K562 (cell line): ENCODE measurements around the gene KAZN. TPM values are rescaled to one million over a fixed set of nuclear protein-coding genes. Genes with fewer than 3 reads are reported as not detected.

Source experiments
- ATAC-seq: fragments of 200-7000 bp; cut with Tn5 transposase; 3 replicates; pipeline ENCODE4 v1.9.1; 2020; ENCODE audit warnings: moderate library complexity
- BruUV-seq: library from RNA; stranded (reverse); fragments of 400-500 nt; replicated peaks from 2 replicates; lab custom pipeline; 2021; lab: Mats Ljungman, UMichigan
- CTCF ChIA-PET: fragments of 300-600 bp; formaldehyde crosslinking; extraction: SDS; loops from one replicate; lab custom pipeline; 2021; ENCODE audit warnings: low intra/inter-chr PET ratio; lab: Yijun Ruan, JAX
- POLR2A ChIA-PET: fragments of 300-600, 350-650 bp; sonication (Branson Sonifier 250); formaldehyde crosslinking; extraction: SDS; loops from one replicate; lab custom pipeline; 2021; ENCODE audit warnings: antibody characterized with exemption, inconsistent platforms; lab: Yijun Ruan, JAX
- DNase-seq, 4 experiments: peaks; one replicate each; pipeline versions ENCODE4 v3.0.0 to v3.0.0-alpha.2; 2011 to 2018; ENCODE audit warnings: low spot score in 3 of 4, mixed read lengths in 3 of 4; ENCODE audit errors: extremely low read depth in 1 of 4
- FAIRE-seq: peaks from 2 replicates; lab custom pipeline; 2011; peaks lifted over from hg19 to GRCh38; lab: Jason Lieb, UNC
- H2AFZ ChIP-seq: 2 replicates; pipeline ENCODE4 v1.6.0; 2011; ENCODE audit warnings: low read depth, low read length, control low read depth, inconsistent platforms
- H3K27ac ChIP-seq: fragments of 200-600 bp; 3 replicates; pipeline ENCODE4 v1.8.0; 2011; ENCODE audit warnings: low read depth, mild to moderate bottlenecking, control low read depth, inconsistent platforms, low read length, moderate library complexity, mixed read lengths; ENCODE audit errors: extremely low read depth
- H3K27me3 ChIP-seq, 2 experiments: fragments of 300-600 bp in 1 of 2; 2 replicates in 1 of 2; 3 replicates in 1 of 2; pipeline versions ENCODE4 v1.6.0 to v1.8.0; 2011; ENCODE audit warnings: inconsistent platforms in 2 of 2, low read length in 2 of 2, mild to moderate bottlenecking in 1 of 2, mixed read lengths in 1 of 2, moderate library complexity in 1 of 2; ENCODE audit not compliant: control insufficient read depth in 2 of 2, insufficient read depth in 2 of 2
- H3K36me3 ChIP-seq: fragments of 300-600 bp; 3 replicates; pipeline ENCODE4 v1.8.0; 2011; ENCODE audit warnings: mild to moderate bottlenecking, low read length, inconsistent platforms; ENCODE audit not compliant: control insufficient read depth, insufficient read depth
- H3K4me1 ChIP-seq, 2 experiments: fragments of 200-600 bp in 1 of 2; replicated peaks in 1 of 2; 2 replicates in 1 of 2; 3 replicates in 1 of 2; pipeline versions ENCODE4 v1.5.1 to v1.8.0; 2011; ENCODE audit warnings: inconsistent platforms in 2 of 2, low read length in 2 of 2, mild to moderate bottlenecking in 1 of 2, mixed read lengths in 1 of 2, moderate library complexity in 1 of 2; ENCODE audit not compliant: control insufficient read depth in 2 of 2, insufficient read depth in 2 of 2
- H3K4me2 ChIP-seq: 2 replicates; pipeline ENCODE4 v1.6.1; 2011; ENCODE audit warnings: low read length, control low read depth, inconsistent platforms, mixed read lengths; ENCODE audit not compliant: insufficient read depth
- H3K4me3 ChIP-seq: fragments of 200-600 bp; sonication (generic), shearing (Covaris generic); 2 replicates; pipeline ENCODE4 v1.5.1; 2016; ENCODE audit warnings: control low read depth, inconsistent platforms
- H3K79me2 ChIP-seq: fragments of 200-600 bp; 3 replicates; pipeline ENCODE4 v1.8.0; 2011; ENCODE audit warnings: low read length, inconsistent platforms; ENCODE audit not compliant: control insufficient read depth, insufficient read depth
- H3K9ac ChIP-seq, 2 experiments: 2 replicates each; pipeline versions ENCODE4 v1.6.0 to v1.6.1; 2011; ENCODE audit warnings: low read depth in 2 of 2, low read length in 2 of 2, control low read depth in 1 of 2, inconsistent platforms in 1 of 2, mild to moderate bottlenecking in 1 of 2, mixed read lengths in 1 of 2; ENCODE audit not compliant: insufficient read depth in 1 of 2
- H3K9me1 ChIP-seq: one replicate; pipeline ENCODE4 v1.6.0; 2011; ENCODE audit warnings: inconsistent platforms, mild to moderate bottlenecking, low read length, moderate library complexity; ENCODE audit not compliant: control insufficient read depth, insufficient read depth
- H3K9me3 ChIP-seq: replicated peaks from 2 replicates; pipeline ENCODE4 v1.5.1; 2011; ENCODE audit warnings: low read depth, low read length, inconsistent platforms; ENCODE audit not compliant: control insufficient read depth, insufficient read depth
- H4K20me1 ChIP-seq: replicated peaks from 2 replicates; pipeline ENCODE4 v1.6.1; 2011; ENCODE audit warnings: low read length, inconsistent platforms, mixed read lengths; ENCODE audit not compliant: control insufficient read depth, insufficient read depth
- CHAMP1 ChIP-seq: fragments of 450-650 bp; IDR thresholded peaks from 2 replicates; pipeline ENCODE4 v1.6.1; 2016; ENCODE audit warnings: mild to moderate bottlenecking
- ETV6 ChIP-seq, 3 experiments: fragments of 150-350 bp in 1 of 3; sonication (generic) in 1 of 3; formaldehyde crosslinking in 1 of 3; IDR thresholded peaks; 2 replicates each; pipeline versions ENCODE4 v1.6.1 to v1.8.0; 2014 to 2022; ENCODE audit warnings: borderline replicate concordance in 2 of 3, low read depth in 2 of 3, antibody characterized with exemption in 1 of 3, low read length in 1 of 3, mild to moderate bottlenecking in 1 of 3, missing genetic modification reagents in 1 of 3
- HNRNPL ChIP-seq: fragments of 200-400 bp; formaldehyde crosslinking; IDR thresholded peaks from 2 replicates; pipeline ENCODE4 v1.6.1; 2017; ENCODE audit warnings: low read depth, mild to moderate bottlenecking, low read length
- IRF2 ChIP-seq: sonication (generic); formaldehyde crosslinking; IDR thresholded peaks from 2 replicates; pipeline ENCODE4 v1.8.1; 2022; ENCODE audit warnings: mild to moderate bottlenecking, missing genetic modification reagents
- MNT ChIP-seq, 2 experiments: fragments of 450-650 bp; conservative IDR thresholded peaks; 2 replicates each; pipeline ENCODE4 v1.6.1; 2017; ENCODE audit warnings: mild to moderate bottlenecking in 2 of 2, moderate library complexity in 2 of 2
- NFATC3 ChIP-seq: fragments of 450-650 bp; IDR thresholded peaks from 2 replicates; pipeline ENCODE4 v1.6.1; 2017; ENCODE audit warnings: mild to moderate bottlenecking
- SNRNP70 ChIP-seq: fragments of 200-400 bp; formaldehyde crosslinking; optimal IDR thresholded peaks from 2 replicates; pipeline ENCODE3; 2017; ENCODE audit warnings: low read depth, low read length
- TFE3 ChIP-seq: fragments of 450-650 bp; formaldehyde crosslinking; IDR thresholded peaks from 2 replicates; pipeline ENCODE4 v1.4.0; 2020; ENCODE audit warnings: mild to moderate bottlenecking, mixed read lengths
- ZFX ChIP-seq: sonication (generic); formaldehyde crosslinking; IDR thresholded peaks from 2 replicates; pipeline ENCODE4 v1.8.0; 2022; ENCODE audit warnings: mild to moderate bottlenecking, missing genetic modification reagents, moderate library complexity
- ZNF398 ChIP-seq: fragments of 250-450 bp; sonication (Bioruptor Pico); IDR thresholded peaks from 2 replicates; pipeline ENCODE4 v1.8.0; 2021; ENCODE audit warnings: moderate library complexity, mild to moderate bottlenecking, inconsistent platforms
- ZNF436 ChIP-seq: fragments of 250-450, 450-650 bp; sonication (Bioruptor Pico); formaldehyde crosslinking; IDR thresholded peaks from 2 replicates; pipeline ENCODE4 v1.7.0; 2020; ENCODE audit warnings: mild to moderate bottlenecking
- ZNF668 ChIP-seq: fragments of 250-450 bp; sonication (Bioruptor Pico); IDR thresholded peaks from 2 replicates; pipeline ENCODE4 v1.8.0; 2022; ENCODE audit warnings: mild to moderate bottlenecking, inconsistent platforms
- WGBS: fragments of 100-300 bp; shearing (Covaris generic); methylation state at CpG from one replicate; pipeline ENCODE4 v1.1.6; 2016; ENCODE audit warnings: low coverage, mixed read lengths; ENCODE audit not compliant: insufficient coverage; ENCODE audit errors: missing lambda C conversion rate; 5-methylcytosine and 5-hydroxymethylcytosine counted together
- in situ Hi-C: fragments of 300-500 bp; cut with MboI; formaldehyde crosslinking; loops from 4 replicates; pipeline ENCODE4 v1.15.0; 2018; ENCODE audit warnings: inconsistent platforms, mixed read lengths
- intact Hi-C: fragments of 100-400 bp; cut with micrococcal nuclease; formaldehyde crosslinking; loops from 2 replicates; pipeline ENCODE4 v1.14.2; 2022
- polyA plus RNA-seq, 8 experiments: library from polyadenylated mRNA; depleted of rRNA in 4 of 8; stranded (reverse) in 5 of 8; unstranded in 3 of 8; fragments of >200 nt; fragmentation: Nextera tagmentation in 2 of 8; fragmentation: Illumina TruSeq in 1 of 8; extraction: Ambion mirVana in 2 of 8; extraction: Trizol in 1 of 8; gene quantifications; 2 replicates each; pipeline versions ENCODE4 v1.2.1 to v1.2.3, GENCODE V29; 2011 to 2014; ENCODE audit warnings: inconsistent platforms in 1 of 8, missing spikeins in 1 of 8
- total RNA-seq, 7 experiments: library from RNA; depleted of rRNA in 6 of 7; stranded (reverse); fragments of >200 nt in 6 of 7; fragmentation: Illumina TruSeq in 2 of 7; extraction: Trizol in 2 of 7; gene quantifications; 2 replicates each; pipeline versions ENCODE4 v1.2.1 to v1.2.3, GENCODE V29; 2011 to 2021; ENCODE audit warnings: low replicate concordance in 1 of 7

The KAZN gene
- total and polyA plus RNA-seq, 9 of the 15 experiments (the other 6 are each of a cell fraction or from before 2014, with no cell fraction given) = 2.1 to 21.6 (median 5.4) TPM

GRCh38 chr1:14679027-14679688 is 80.7 kb downstream of the KAZN start:
- CTCF ChIA-PET = no interaction called here
- WGBS = 6% methylated on average over 10 of the region's 10 CpGs
- no peaks in the 10 kb centered on the region for H3K9me1 ChIP-seq
- POLR2A ChIA-PET = interaction anchor here (0.6 to 2.3 kb wide), 2 partner anchors 13 to 305 kb away, joined by 3 to 7 read pairs; no protein-coding TSS in a partner anchor
- DNase-seq (no peak), ATAC-seq (no peak)
- no TSS peak for BruUV-seq
- TF ChIP-seq ETV6 (IDR thresholded peaks at IDR 0.05; ENCODE audit: borderline replicate concordance in 1 of 2, low read depth in 2 of 2, low read length in 1 of 2) (no peak), ETV6 (CRISPR knock-in tag; IDR thresholded peaks at IDR 0.05; ENCODE audit: borderline replicate concordance) (no peak), ZFX (no peak), ZNF668 (no peak), CHAMP1 (no peak), ZNF398 (CRISPR knock-in tag) (no peak), IRF2 (CRISPR knock-in tag) (no peak), MNT (conservative IDR thresholded peaks at IDR 0.05) (no peak), SNRNP70 (no peak), NFATC3 (no peak), ZNF436 (CRISPR knock-in tag) (no peak), TFE3 (CRISPR knock-in tag) (no peak), HNRNPL (no peak)
- TF ChIP-seq, all 486 proteins: peak for 0
- no peaks in the 10 kb centered on the region for H3K4me1 ChIP-seq
- no peak overlapping the region for H3K27ac ChIP-seq
- H3K27me3 ChIP-seq = peaks cover 16 to 43% of the 10 kb centered on the region in 2 experiments
- H3K9ac ChIP-seq = no peak overlapping the region
- no peak overlapping the region for H3K4me2 ChIP-seq
- H3K79me2 ChIP-seq = no peaks in the 10 kb centered on the region
- no peak overlapping the region for H3K4me3 ChIP-seq
- intact Hi-C loops = no loop called here
- H3K36me3 ChIP-seq = no peaks in the 10 kb centered on the region
- H3K9me3 ChIP-seq = no peaks in the 10 kb centered on the region; the same call in 1 of the 2 replicates
- no peak for FAIRE-seq
- H2AFZ ChIP-seq = no peak overlapping the region
- no peaks in the 10 kb centered on the region for H4K20me1 ChIP-seq
- in situ Hi-C loops = no loop called here
